ENCODE results near the gene MATCAP1. TPM values are rescaled to one million over a fixed set of nuclear protein-coding genes. Genes with fewer than 3 reads are reported as not detected.

The MATCAP1 gene
- total and polyA plus RNA-seq, 2 of the 13 experiments (the other 11 are each of a cell fraction or from before 2014, with no cell fraction given): 11.2 to 24.5 TPM

- TF ChIP-seq AHR (CRISPR knock-in tag; IDR thresholded peaks at IDR 0.05) (no peak), BRCA1 (CRISPR knock-in tag; IDR thresholded peaks at IDR 0.05) (no peak), MAZ (IDR thresholded peaks at IDR 0.05; ENCODE audit: borderline replicate concordance, low read depth, low read length) (no peak; the same call in 1 of the 2 replicates), MAZ (CRISPR knock-in tag; IDR thresholded peaks at IDR 0.05; ENCODE audit: low read depth) (no peak), CC2D1A (CRISPR knock-in tag; IDR thresholded peaks at IDR 0.05) (no peak), IKZF1 (IDR thresholded peaks at IDR 0.05) (no peak), ZNF563 (CRISPR knock-in tag; IDR thresholded peaks at IDR 0.05) (no peak), ELF3 (CRISPR knock-in tag; IDR thresholded peaks at IDR 0.05) (no peak), ZBTB14 (CRISPR knock-in tag; IDR thresholded peaks at IDR 0.05) (no peak), ZNF160 (CRISPR knock-in tag; IDR thresholded peaks at IDR 0.05) (no peak), ETS1 (CRISPR knock-in tag; IDR thresholded peaks at IDR 0.05) (no peak), MLX (CRISPR knock-in tag; IDR thresholded peaks at IDR 0.05) (no peak), ZNF607 (CRISPR knock-in tag; IDR thresholded peaks at IDR 0.05; ENCODE audit: borderline replicate concordance) (no peak), ZNF841 (CRISPR knock-in tag; IDR thresholded peaks at IDR 0.05; ENCODE audit: borderline replicate concordance) (no peak), MEIS2 (CRISPR knock-in tag; IDR thresholded peaks at IDR 0.05) (no peak), ZFP36L2 (CRISPR knock-in tag; IDR thresholded peaks at IDR 0.05) (no peak), IKZF4 (CRISPR knock-in tag; IDR thresholded peaks at IDR 0.05; ENCODE audit: borderline replicate concordance, low read depth, not compliant biosample characterization) (no peak), NFYB (CRISPR knock-in tag; IDR thresholded peaks at IDR 0.05) (no peak), ZNF577 (CRISPR knock-in tag; IDR thresholded peaks at IDR 0.05; ENCODE audit: borderline replicate concordance, low read depth) (no peak), ZNF503 (CRISPR knock-in tag; IDR thresholded peaks at IDR 0.05) (peak; percentile 27; the same call in 1 of the 2 replicates), LCORL (IDR thresholded peaks at IDR 0.05) (no peak), LCORL (CRISPR knock-in tag; IDR thresholded peaks at IDR 0.05) (no peak), ZNF572 (CRISPR knock-in tag; IDR thresholded peaks at IDR 0.05) (no peak), ZUFSP (CRISPR knock-in tag; IDR thresholded peaks at IDR 0.05; ENCODE audit: borderline replicate concordance) (no peak), RFXAP (CRISPR knock-in tag; IDR thresholded peaks at IDR 0.05; ENCODE audit: borderline replicate concordance) (no peak)
Observed at GRCh38 chr16:67150047-67150832, 33.5 kb downstream of the MATCAP1 start (continued).

Measured in HepG2 (cell line).